Subcutaneous abdominal adipose tissue (tissue), 5 donors: ENCODE measurements around the gene PMM1.
"Not testable (repeated sequence)": the region's sequence is repeated elsewhere in the genome, so short reads cannot be mapped to it uniquely, and the experiment has no call there.

Experiments
- H3K27ac ChIP-seq: one replicate; pipeline ENCODE4 v1.7.0; 2013; ENCODE audit warnings: low read depth, mild to moderate bottlenecking, inconsistent platforms, low read length, moderate library complexity
- H3K27me3 ChIP-seq, 5 donors: one replicate each; pipeline ENCODE4 v1.7.0; 2013; ENCODE audit warnings: low read length in 5 of 5, inconsistent platforms in 1 of 5; ENCODE audit not compliant: control insufficient read depth in 5 of 5, insufficient read depth in 4 of 5
- H3K36me3 ChIP-seq, 5 donors: one replicate each; pipeline ENCODE4 v1.7.0; 2013; ENCODE audit warnings: low read length in 5 of 5; ENCODE audit not compliant: control insufficient read depth in 5 of 5, insufficient read depth in 5 of 5
- H3K4me1 ChIP-seq, 5 donors: one replicate each; pipeline ENCODE4 v1.7.0; 2013; ENCODE audit warnings: low read length in 5 of 5, mild to moderate bottlenecking in 3 of 5, moderate library complexity in 1 of 5; ENCODE audit not compliant: control insufficient read depth in 5 of 5, insufficient read depth in 5 of 5
- H3K4me3 ChIP-seq, 5 donors: one replicate each; pipeline ENCODE4 v1.7.0; 2013; ENCODE audit warnings: low read length in 5 of 5, low read depth in 1 of 5
- H3K9ac ChIP-seq, 5 donors: one replicate each; pipeline ENCODE4 v1.7.0; 2013; ENCODE audit warnings: low read length in 5 of 5, mild to moderate bottlenecking in 4 of 5, moderate library complexity in 3 of 5
- H3K9me3 ChIP-seq, 5 donors: one replicate each; pipeline ENCODE4 v1.7.0; 2013; ENCODE audit warnings: low read length in 5 of 5; ENCODE audit not compliant: control insufficient read depth in 5 of 5
- donor health status: healthy.
- donor health status: healthy.
- donor health status: healthy.
- donor health status: healthy.
- donor health status: healthy.

PMM1 gene

GRCh38 chr22:41589391-41590241 is at the start of gene PMM1:
PMM1 (minus strand) TSS chr22:41589840; CDS start chr22:41589805, 35 bp downstream.
- Histone ChIP-seq H3K27ac (peak within 1 kb of the TSS; percentile 50), H3K4me1 (peaks cover 5 to 30% (median 24%) of the 10 kb centered on the region in 5 donors), H3K36me3 (peaks cover 0 to 6% (median 6%) of the 10 kb centered on the region in 5 donors), H3K4me3 (peak within 1 kb of the TSS; percentile 84 to 98 (median 91)), H3K9ac (peak within 1 kb of the TSS; percentile 25 to 86 (median 62)), H3K27me3 (no peaks in the 10 kb centered on the region), H3K9me3 (no peaks in the 10 kb centered on the region)

- H3K4me1 ChIP-seq = no peaks in the 10 kb centered on the region
- H3K9me3 ChIP-seq = no peaks in the 10 kb centered on the region
- peaks cover 37 to 90% (median 76%) of the 10 kb centered on the region in 5 donors for H3K36me3 ChIP-seq
- no peaks in the 10 kb centered on the region for H3K27me3 ChIP-seq
- H3K4me3 ChIP-seq = no peak overlapping the region
- no peak overlapping the region for H3K9ac ChIP-seq
- H3K27ac ChIP-seq = no peak overlapping the region
These were observed 49.1 kb upstream of the PMM1 start for GRCh38 chr22:41638748-41639147.

DNA sequence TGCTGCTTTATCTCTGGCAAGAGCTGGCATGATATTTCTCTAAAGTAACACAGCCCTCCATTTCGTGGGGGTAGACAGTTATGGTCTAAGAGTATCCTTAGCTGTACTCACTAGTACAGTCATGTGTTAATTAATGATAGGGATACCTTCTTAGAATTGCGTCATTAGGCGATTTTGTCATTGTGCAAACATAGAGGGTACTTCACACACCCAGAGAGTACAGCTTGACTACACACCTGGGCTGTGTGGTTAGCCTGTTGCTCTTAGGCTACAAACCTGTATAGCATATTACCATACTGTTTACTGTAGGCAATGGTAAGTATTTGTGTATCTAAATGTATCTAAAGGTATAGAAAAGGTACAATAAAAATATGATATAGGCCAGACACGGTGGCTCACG is 48.5 kb upstream of the PMM1 start:
- peaks cover 37 to 92% (median 75%) of the 10 kb centered on the region in 5 donors for H3K36me3 ChIP-seq
- H3K4me1 ChIP-seq = no peaks in the 10 kb centered on the region
- H3K27me3 ChIP-seq = no peaks in the 10 kb centered on the region
- H3K9ac ChIP-seq = no peak overlapping the region
- H3K4me3 ChIP-seq = no peak overlapping the region
- no peaks in the 10 kb centered on the region for H3K9me3 ChIP-seq
- no peak overlapping the region for H3K27ac ChIP-seq

- H3K4me3 ChIP-seq, H3K9me3 ChIP-seq, H3K4me1 ChIP-seq, H3K9ac ChIP-seq, H3K27me3 ChIP-seq, H3K27ac ChIP-seq: not testable (repeated sequence)
- H3K36me3 ChIP-seq = peaks cover 34 to 88% (median 72%) of the 10 kb centered on the region in 5 donors
These were observed 48.0 kb upstream of the PMM1 start for GRCh38 chr22:41637623-41638022.

DNA sequence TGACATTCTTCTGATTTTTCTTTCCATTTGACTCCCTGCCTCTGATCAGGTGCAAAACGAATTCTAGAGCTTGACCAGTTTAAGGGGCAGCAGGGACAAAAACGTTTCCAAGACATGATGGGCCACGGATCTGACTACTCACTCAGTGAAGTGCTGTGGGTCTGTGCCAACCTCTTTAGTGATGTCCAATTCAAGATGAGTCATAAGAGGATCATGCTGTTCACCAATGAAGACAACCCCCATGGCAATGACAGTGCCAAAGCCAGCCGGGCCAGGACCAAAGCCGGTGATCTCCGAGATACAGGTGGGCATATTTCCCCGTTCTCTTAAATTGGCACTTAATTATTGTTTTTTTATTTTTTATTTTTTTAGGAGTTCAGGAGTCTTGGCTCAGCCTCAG is 46.8 kb upstream of the PMM1 start:
- no peak overlapping the region for H3K9ac ChIP-seq
- no peaks in the 10 kb centered on the region for H3K4me1 ChIP-seq
- no peak overlapping the region for H3K4me3 ChIP-seq
- no peaks in the 10 kb centered on the region for H3K27me3 ChIP-seq
- no peaks in the 10 kb centered on the region for H3K9me3 ChIP-seq
- no peak overlapping the region for H3K27ac ChIP-seq
- H3K36me3 ChIP-seq = peaks cover 26 to 85% (median 67%) of the 10 kb centered on the region in 5 donors

DNA sequence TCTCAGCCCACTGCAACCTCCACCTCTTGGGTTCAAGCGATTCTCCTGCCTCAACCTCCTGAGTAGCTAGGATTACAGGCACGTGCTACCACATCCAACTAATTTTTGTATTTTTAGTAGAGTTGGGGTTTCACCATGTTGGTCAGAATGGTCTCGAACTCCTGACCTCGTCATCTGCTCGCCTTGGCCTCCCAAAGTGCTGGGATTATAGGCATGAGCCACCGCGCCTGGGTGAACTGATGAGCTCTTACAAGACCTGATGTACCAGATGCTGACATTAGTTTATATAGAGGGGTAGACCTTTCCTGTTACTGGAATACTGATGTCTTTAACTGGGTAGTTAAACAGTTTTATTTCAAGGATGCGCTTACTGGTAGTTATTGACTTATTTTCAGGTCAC is 45.0 kb upstream of the PMM1 start:
- peak overlapping the region in 1 of 5 donors; percentile 13 for H3K9ac ChIP-seq
- not testable (repeated sequence) for H3K4me3 ChIP-seq, H3K27ac ChIP-seq, H3K27me3 ChIP-seq, H3K4me1 ChIP-seq, H3K9me3 ChIP-seq
- H3K36me3 ChIP-seq = peaks cover 22 to 77% (median 61%) of the 10 kb centered on the region in 5 donors

DNA sequence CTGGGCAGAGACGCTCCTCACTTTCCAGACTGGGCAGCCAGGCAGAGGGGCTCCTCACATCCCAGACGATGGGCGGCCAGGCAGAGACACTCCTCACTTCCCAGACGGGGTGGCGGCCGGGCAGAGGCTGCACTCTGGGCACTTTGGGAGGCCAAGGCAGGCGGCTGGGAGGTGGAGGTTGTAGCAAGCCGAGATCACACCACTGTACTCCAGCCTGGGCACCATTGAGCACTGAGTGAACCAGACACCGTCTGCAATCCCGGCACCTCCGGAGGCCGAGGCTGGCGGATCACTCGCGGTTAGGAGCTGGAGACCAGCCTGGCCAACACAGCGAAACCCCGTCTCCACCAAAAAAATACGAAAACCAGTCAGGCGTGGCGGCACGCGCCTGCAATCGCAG is 42.0 kb upstream of the PMM1 start:
- not testable (repeated sequence) for H3K4me1 ChIP-seq, H3K27ac ChIP-seq, H3K9me3 ChIP-seq, H3K4me3 ChIP-seq, H3K27me3 ChIP-seq, H3K9ac ChIP-seq
- peaks cover 18 to 77% (median 62%) of the 10 kb centered on the region in 5 donors for H3K36me3 ChIP-seq

DNA sequence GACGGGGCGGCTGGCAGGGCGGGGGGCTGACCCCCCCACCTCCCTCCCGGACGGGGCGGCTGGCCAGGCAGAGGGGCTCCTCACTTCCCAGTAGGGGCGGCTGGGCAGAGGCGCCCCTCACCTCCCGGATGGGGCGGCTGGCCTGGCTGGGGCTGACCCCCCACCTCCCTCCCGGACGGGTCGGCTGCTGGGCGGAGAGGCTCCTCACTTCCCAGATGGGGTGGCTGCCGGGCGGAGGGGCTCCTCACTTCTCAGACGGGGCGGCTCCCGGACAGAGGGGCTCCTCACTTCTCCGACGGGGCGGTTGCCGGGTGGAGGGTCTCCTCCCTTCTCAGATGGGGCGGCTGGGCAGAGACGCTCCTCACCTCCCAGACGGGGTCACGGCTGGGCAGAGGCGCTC is 41.5 kb upstream of the PMM1 start:
- H3K9ac ChIP-seq, H3K27ac ChIP-seq, H3K9me3 ChIP-seq, H3K4me3 ChIP-seq, H3K27me3 ChIP-seq, H3K4me1 ChIP-seq: not testable (repeated sequence)
- H3K36me3 ChIP-seq = peaks cover 16 to 75% (median 57%) of the 10 kb centered on the region in 5 donors

GRCh38 chr22:41625577-41625976 is 35.9 kb upstream of the PMM1 start:
- Histone ChIP-seq H3K9me3 (no peaks in the 10 kb centered on the region), H3K9ac (no peak overlapping the region), H3K4me3 (no peak overlapping the region), H3K36me3 (peaks cover 6 to 69% (median 43%) of the 10 kb centered on the region in 5 donors), H3K4me1 (peaks cover 5 to 11% (median 9%) of the 10 kb centered on the region in 5 donors), H3K27ac (no peak overlapping the region), H3K27me3 (no peaks in the 10 kb centered on the region)

- Histone ChIP-seq H3K4me3 (peak overlapping the region; percentile 85 to 96 (median 89)), H3K27me3 (no peaks in the 10 kb centered on the region), H3K9me3 (no peaks in the 10 kb centered on the region), H3K27ac (peak overlapping the region; percentile 99), H3K4me1 (peaks cover 5 to 25% (median 23%) of the 10 kb centered on the region in 5 donors), H3K9ac (peak overlapping the region; percentile 74 to 100 (median 88)), H3K36me3 (peaks cover 0 to 35% (median 18%) of the 10 kb centered on the region in 5 donors)
These were observed 32.2 kb upstream of the PMM1 start for GRCh38 chr22:41621911-41622179.
